Inflammatory macrophage treated with lipopolysaccharide for 4 hours (primary cell): ENCODE measurements around the gene LRFN2.

Experiments used
- DNase-seq: peaks from one replicate; pipeline ENCODE4 v3.0.0-alpha.2; 2020

The LRFN2 gene

GRCh38 chr6:40395066-40395697, 192.0 kb downstream of the LRFN2 start:
- DNase-seq, result no peak

- no peak for DNase-seq
Measured at GRCh38 chr6:40394381-40394780, 192.8 kb downstream of the LRFN2 start.

- DNase-seq, result no peak
Measured at GRCh38 chr6:40393641-40394040, 193.5 kb downstream of the LRFN2 start.

GRCh38 chr6:40392589-40392988, 194.6 kb downstream of the LRFN2 start:
- DNase-seq, result no peak

- no peak for DNase-seq
Measured at GRCh38 chr6:40391851-40392517, 195.2 kb downstream of the LRFN2 start.

GRCh38 chr6:40391086-40391485, 196.1 kb downstream of the LRFN2 start:
- no peak for DNase-seq

- DNase-seq, result no peak
Measured at GRCh38 chr6:40390144-40390800, 196.9 kb downstream of the LRFN2 start.

- no peak for DNase-seq
Measured at GRCh38 chr6:40389254-40389653, 197.9 kb downstream of the LRFN2 start.

GRCh38 chr6:40387871-40388264, 199.3 kb downstream of the LRFN2 start:
- DNase-seq, result no peak

- DNase-seq, result no peak
Measured at GRCh38 chr6:40387127-40387870, 199.9 kb downstream of the LRFN2 start.

- no peak for DNase-seq
Measured at GRCh38 chr6:40386200-40386599, 201.0 kb downstream of the LRFN2 start.

GRCh38 chr6:40383348-40384115, 203.6 kb downstream of the LRFN2 start:
- DNase-seq, result no peak

- no peak for DNase-seq
Measured at GRCh38 chr6:40380271-40380670, 206.9 kb downstream of the LRFN2 start.

- no peak for DNase-seq
Measured at GRCh38 chr6:40379811-40380210, 207.4 kb downstream of the LRFN2 start.

- no peak for DNase-seq
Measured at GRCh38 chr6:40378725-40379074, 208.5 kb downstream of the LRFN2 start.

- DNase-seq, result no peak
Measured at GRCh38 chr6:40378071-40378724, 209.0 kb downstream of the LRFN2 start.

GRCh38 chr6:40377173-40377806, 209.9 kb downstream of the LRFN2 start:
- DNase-seq, result no peak

- no peak for DNase-seq
Measured at GRCh38 chr6:40376113-40376650, 211.0 kb downstream of the LRFN2 start.

- no peak for DNase-seq
Measured at GRCh38 chr6:40373267-40373666, 213.9 kb downstream of the LRFN2 start.

- DNase-seq, result no peak
Measured at GRCh38 chr6:40371621-40372020, 215.5 kb downstream of the LRFN2 start.

- DNase-seq, result no peak
Measured at GRCh38 chr6:40371095-40371494, 216.1 kb downstream of the LRFN2 start.

- DNase-seq, result no peak
Measured at GRCh38 chr6:40369891-40370290, 217.3 kb downstream of the LRFN2 start.
